Measurements from ENCODE around the gene DYNC1I1.

DYNC1I1 gene

GRCh38 chr7:95910341-95910740, 138.0 kb downstream of the DYNC1I1 start:
- no peak for DNase-seq (ENCODE audit: extremely low read depth, insufficient read length)
- H3K27me3 ChIP-seq (replicated peaks; ENCODE audit: control insufficient read depth, insufficient read depth, low read length), result no peaks in the 10 kb centered on the region; the same call in 1 of the 2 replicates
- no peaks in the 10 kb centered on the region for H3K36me3 ChIP-seq (ENCODE audit: control insufficient read depth, insufficient read depth, low read length)
- no peak overlapping the region for H3K4me3 ChIP-seq (replicated peaks; ENCODE audit: low read depth, low read length)
- TF ChIP-seq CTCF (IDR thresholded peaks at IDR 0.05; ENCODE audit: insufficient read depth, low read length, poor library complexity, severe bottlenecking), result no peak

- TF ChIP-seq CTCF (IDR thresholded peaks at IDR 0.05; ENCODE audit: insufficient read depth, low read length, poor library complexity, severe bottlenecking), result no peak
- Histone ChIP-seq H3K4me3 (replicated peaks; ENCODE audit: low read depth, low read length) (no peak overlapping the region), H3K36me3 (ENCODE audit: control insufficient read depth, insufficient read depth, low read length) (no peaks in the 10 kb centered on the region), H3K27me3 (replicated peaks; ENCODE audit: control insufficient read depth, insufficient read depth, low read length) (no peaks in the 10 kb centered on the region)
- DNase-seq (ENCODE audit: extremely low read depth, insufficient read length), result no peak
These were observed 143.4 kb downstream of the DYNC1I1 start for GRCh38 chr7:95915731-95916130.

- DNase-seq (ENCODE audit: extremely low read depth, insufficient read length), result peak; percentile 17
- peak; percentile 90 for TF ChIP-seq CTCF (IDR thresholded peaks at IDR 0.05; ENCODE audit: insufficient read depth, low read length, poor library complexity, severe bottlenecking)
- Histone ChIP-seq H3K36me3 (ENCODE audit: control insufficient read depth, insufficient read depth, low read length) (no peaks in the 10 kb centered on the region), H3K27me3 (replicated peaks; ENCODE audit: control insufficient read depth, insufficient read depth, low read length) (no peaks in the 10 kb centered on the region), H3K4me3 (replicated peaks; ENCODE audit: low read depth, low read length) (no peak overlapping the region)
These were observed 144.4 kb downstream of the DYNC1I1 start for GRCh38 chr7:95916573-95917297.

GRCh38 chr7:95917634-95918033, 145.3 kb downstream of the DYNC1I1 start:
- DNase-seq (ENCODE audit: extremely low read depth, insufficient read length), result no peak
- TF ChIP-seq CTCF (IDR thresholded peaks at IDR 0.05; ENCODE audit: insufficient read depth, low read length, poor library complexity, severe bottlenecking), result no peak
- Histone ChIP-seq H3K4me3 (replicated peaks; ENCODE audit: low read depth, low read length) (no peak overlapping the region), H3K27me3 (replicated peaks; ENCODE audit: control insufficient read depth, insufficient read depth, low read length) (no peaks in the 10 kb centered on the region), H3K36me3 (ENCODE audit: control insufficient read depth, insufficient read depth, low read length) (no peaks in the 10 kb centered on the region)

GRCh38 chr7:95919556-95919955, 147.2 kb downstream of the DYNC1I1 start:
- TF ChIP-seq CTCF (IDR thresholded peaks at IDR 0.05; ENCODE audit: insufficient read depth, low read length, poor library complexity, severe bottlenecking), result no peak
- no peak overlapping the region for H3K4me3 ChIP-seq (replicated peaks; ENCODE audit: low read depth, low read length)
- no peaks in the 10 kb centered on the region for H3K36me3 ChIP-seq (ENCODE audit: control insufficient read depth, insufficient read depth, low read length)
- H3K27me3 ChIP-seq (replicated peaks; ENCODE audit: control insufficient read depth, insufficient read depth, low read length), result no peaks in the 10 kb centered on the region
- no peak for DNase-seq (ENCODE audit: extremely low read depth, insufficient read length)

- H3K4me3 ChIP-seq (replicated peaks; ENCODE audit: low read depth, low read length), result no peak overlapping the region
- DNase-seq (ENCODE audit: extremely low read depth, insufficient read length), result no peak
- no peaks in the 10 kb centered on the region for H3K27me3 ChIP-seq (replicated peaks; ENCODE audit: control insufficient read depth, insufficient read depth, low read length)
- H3K36me3 ChIP-seq (ENCODE audit: control insufficient read depth, insufficient read depth, low read length), result no peaks in the 10 kb centered on the region
- TF ChIP-seq CTCF (IDR thresholded peaks at IDR 0.05; ENCODE audit: insufficient read depth, low read length, poor library complexity, severe bottlenecking), result no peak
These were observed 149.2 kb downstream of the DYNC1I1 start for GRCh38 chr7:95921543-95921942.

Data from GM06990 (cell line).